Germinal center (tissue), 1 donor: ENCODE results near the gene TAS2R46.
"Not testable (repeated sequence)": the region's sequence is repeated elsewhere in the genome, so short reads cannot be mapped to it uniquely, and the experiment has no call there.

ENCODE experiments used
- DNase-seq: peaks from one replicate; pipeline ENCODE4 v3.0.0; 2012; ENCODE audit warnings: mixed read lengths, low spot score

TAS2R46 gene

GRCh38 chr12:11062194-11062593 lies at the start of gene TAS2R46:
TSS of gene TAS2R46 (minus strand) at chr12:11062294. CDS start at chr12:11062294, 0 bp downstream.
- DNase-seq = not testable (repeated sequence)

- DNase-seq = not testable (repeated sequence)
Observed at GRCh38 chr12:11111213-11111612, 49.1 kb upstream of the TAS2R46 start.

- DNase-seq = no peak
Observed at GRCh38 chr12:11108862-11109261, 46.8 kb upstream of the TAS2R46 start.

- no peak for DNase-seq
Observed at GRCh38 chr12:11107719-11108118, 45.6 kb upstream of the TAS2R46 start.

- no peak for DNase-seq
Observed at GRCh38 chr12:11106288-11106687, 44.2 kb upstream of the TAS2R46 start.

- no peak for DNase-seq
Observed at GRCh38 chr12:11105546-11105945, 43.5 kb upstream of the TAS2R46 start.

- DNase-seq = not testable (repeated sequence)
Observed at GRCh38 chr12:11094910-11095309, 32.8 kb upstream of the TAS2R46 start.

- DNase-seq = no peak
Observed at GRCh38 chr12:11092128-11092527, 30.0 kb upstream of the TAS2R46 start, which contains the start of gene TAS2R43. TSS of gene TAS2R43 (minus strand) at chr12:11092313. CDS start at chr12:11092229, 84 bp downstream.

GRCh38 chr12:11089246-11089645 lies 27.2 kb upstream of the TAS2R46 start:
- no peak for DNase-seq

GRCh38 chr12:11085419-11085818 lies 23.3 kb upstream of the TAS2R46 start:
- no peak for DNase-seq

GRCh38 chr12:11081987-11082386 lies 19.9 kb upstream of the TAS2R46 start:
- no peak for DNase-seq

- DNase-seq = no peak
Observed at GRCh38 chr12:11078246-11078645, 16.2 kb upstream of the TAS2R46 start.

GRCh38 chr12:11075642-11076041 lies 13.5 kb upstream of the TAS2R46 start:
- no peak for DNase-seq

- DNase-seq = no peak
Observed at GRCh38 chr12:11071414-11071813, 9.3 kb upstream of the TAS2R46 start.

GRCh38 chr12:11070999-11071398 lies 8.9 kb upstream of the TAS2R46 start:
- DNase-seq = no peak

- DNase-seq = no peak
Observed at GRCh38 chr12:11069854-11070365, 7.8 kb upstream of the TAS2R46 start.

- no peak for DNase-seq
Observed at GRCh38 chr12:11067514-11067913, 5.4 kb upstream of the TAS2R46 start.

- no peak for DNase-seq
Observed at GRCh38 chr12:11059784-11060183, 2.3 kb downstream of the TAS2R46 start.

GRCh38 chr12:11059041-11059440 lies 3.1 kb downstream of the TAS2R46 start:
- no peak for DNase-seq

- DNase-seq = no peak
Observed at GRCh38 chr12:11055306-11055705, 6.8 kb downstream of the TAS2R46 start.

GRCh38 chr12:11049806-11050531 lies 12.1 kb downstream of the TAS2R46 start:
- DNase-seq = not testable (repeated sequence)

- DNase-seq = not testable (repeated sequence)
Observed at GRCh38 chr12:11041366-11041765, 20.7 kb downstream of the TAS2R46 start.

- no peak for DNase-seq
Observed at GRCh38 chr12:11040162-11040561, 21.9 kb downstream of the TAS2R46 start.

- no peak for DNase-seq
Observed at GRCh38 chr12:11039171-11039570, 22.9 kb downstream of the TAS2R46 start.
